ENCODE data around the gene GTF2H3.

The GTF2H3 gene

GRCh38 chr12:123671876-123672275, 38.2 kb downstream of the GTF2H3 start:
- peak overlapping the region; percentile 88 to 92 for H3K4me3 Mint-ChIP-seq
- ATAC-seq (no peak), DNase-seq (no peak)
- H3K27me3 Mint-ChIP-seq, result no peaks in the 10 kb centered on the region
- peaks cover 20% of the 10 kb centered on the region for H3K4me1 Mint-ChIP-seq
- no peak overlapping the region for H3K27ac Mint-ChIP-seq
- no peaks in the 10 kb centered on the region for H3K9me3 Mint-ChIP-seq

GRCh38 chr12:123675436-123675835, 41.8 kb downstream of the GTF2H3 start:
- Mint-ChIP-seq H3K9me3 (no peaks in the 10 kb centered on the region), H3K4me3 (no peak overlapping the region), H3K27me3 (no peaks in the 10 kb centered on the region), H3K27ac (no peak overlapping the region), H3K4me1 (peaks cover 20% of the 10 kb centered on the region)
- no peak for ATAC-seq
- DNase-seq, result no peak

- H3K9me3 Mint-ChIP-seq, result no peaks in the 10 kb centered on the region
- ATAC-seq (no peak), DNase-seq (no peak)
- H3K27me3 Mint-ChIP-seq, result no peaks in the 10 kb centered on the region
- peaks cover 7% of the 10 kb centered on the region for H3K4me1 Mint-ChIP-seq
- H3K27ac Mint-ChIP-seq, result peak overlapping the region in 1 of 2 donors; percentile 5
- H3K4me3 Mint-ChIP-seq, result no peak overlapping the region
These were observed 43.1 kb downstream of the GTF2H3 start for GRCh38 chr12:123676616-123677320.

GRCh38 chr12:123678981-123679380, 45.4 kb downstream of the GTF2H3 start:
- Mint-ChIP-seq H3K27ac (no peak overlapping the region), H3K27me3 (no peaks in the 10 kb centered on the region), H3K9me3 (no peaks in the 10 kb centered on the region), H3K4me1 (no peaks in the 10 kb centered on the region), H3K4me3 (no peak overlapping the region)
- DNase-seq, result no peak
- no peak for ATAC-seq

- ATAC-seq (no peak), DNase-seq (no peak)
- H3K27ac Mint-ChIP-seq, result peak overlapping the region in 1 of 2 donors; percentile 2
- no peaks in the 10 kb centered on the region for H3K27me3 Mint-ChIP-seq
- no peaks in the 10 kb centered on the region for H3K4me1 Mint-ChIP-seq
- H3K4me3 Mint-ChIP-seq, result no peak overlapping the region
- H3K9me3 Mint-ChIP-seq, result no peaks in the 10 kb centered on the region
These were observed 48.0 kb downstream of the GTF2H3 start for GRCh38 chr12:123681605-123682004.

GRCh38 chr12:123683964-123684363, 50.3 kb downstream of the GTF2H3 start:
- DNase-seq (no peak), ATAC-seq (no peak)
- no peak overlapping the region for H3K4me3 Mint-ChIP-seq
- H3K4me1 Mint-ChIP-seq, result no peaks in the 10 kb centered on the region
- H3K9me3 Mint-ChIP-seq, result no peaks in the 10 kb centered on the region
- H3K27me3 Mint-ChIP-seq, result no peaks in the 10 kb centered on the region
- H3K27ac Mint-ChIP-seq, result no peak overlapping the region

- ATAC-seq, result no peak
- Mint-ChIP-seq H3K4me1 (no peaks in the 10 kb centered on the region), H3K27me3 (no peaks in the 10 kb centered on the region), H3K9me3 (no peaks in the 10 kb centered on the region), H3K27ac (no peak overlapping the region), H3K4me3 (no peak overlapping the region)
- no peak for DNase-seq
These were observed 53.1 kb downstream of the GTF2H3 start for GRCh38 chr12:123686636-123687190.

- Mint-ChIP-seq H3K4me1 (no peaks in the 10 kb centered on the region), H3K4me3 (no peak overlapping the region), H3K27me3 (no peaks in the 10 kb centered on the region), H3K9me3 (no peaks in the 10 kb centered on the region), H3K27ac (no peak overlapping the region)
- ATAC-seq, result no peak
- no peak for DNase-seq
These were observed 56.7 kb downstream of the GTF2H3 start for GRCh38 chr12:123690191-123690840.

GRCh38 chr12:123696207-123696606, 62.6 kb downstream of the GTF2H3 start:
- ATAC-seq (no peak), DNase-seq (no peak)
- Mint-ChIP-seq H3K4me3 (no peak overlapping the region), H3K27me3 (no peaks in the 10 kb centered on the region), H3K27ac (no peak overlapping the region), H3K4me1 (no peaks in the 10 kb centered on the region), H3K9me3 (no peaks in the 10 kb centered on the region)

GRCh38 chr12:123696646-123697045, 63.0 kb downstream of the GTF2H3 start:
- Mint-ChIP-seq H3K27ac (no peak overlapping the region), H3K4me3 (no peak overlapping the region), H3K9me3 (no peaks in the 10 kb centered on the region), H3K27me3 (no peaks in the 10 kb centered on the region), H3K4me1 (no peaks in the 10 kb centered on the region)
- no peak for DNase-seq
- no peak for ATAC-seq

GRCh38 chr12:123705935-123706334, 72.3 kb downstream of the GTF2H3 start:
- no peak overlapping the region for H3K27ac Mint-ChIP-seq
- H3K9me3 Mint-ChIP-seq, result no peaks in the 10 kb centered on the region
- H3K4me3 Mint-ChIP-seq, result no peak overlapping the region
- ATAC-seq, result no peak
- H3K27me3 Mint-ChIP-seq, result no peaks in the 10 kb centered on the region
- DNase-seq, result no peak
- peaks cover 3% of the 10 kb centered on the region for H3K4me1 Mint-ChIP-seq

GRCh38 chr12:123707466-123707865, 73.8 kb downstream of the GTF2H3 start:
- H3K4me3 Mint-ChIP-seq, result no peak overlapping the region
- peaks cover 11% of the 10 kb centered on the region for H3K4me1 Mint-ChIP-seq
- H3K9me3 Mint-ChIP-seq, result no peaks in the 10 kb centered on the region
- no peaks in the 10 kb centered on the region for H3K27me3 Mint-ChIP-seq
- no peak for ATAC-seq
- no peak for DNase-seq
- H3K27ac Mint-ChIP-seq, result no peak overlapping the region
